Measurements from ENCODE around the gene NGLY1.

The NGLY1 gene

DNA sequence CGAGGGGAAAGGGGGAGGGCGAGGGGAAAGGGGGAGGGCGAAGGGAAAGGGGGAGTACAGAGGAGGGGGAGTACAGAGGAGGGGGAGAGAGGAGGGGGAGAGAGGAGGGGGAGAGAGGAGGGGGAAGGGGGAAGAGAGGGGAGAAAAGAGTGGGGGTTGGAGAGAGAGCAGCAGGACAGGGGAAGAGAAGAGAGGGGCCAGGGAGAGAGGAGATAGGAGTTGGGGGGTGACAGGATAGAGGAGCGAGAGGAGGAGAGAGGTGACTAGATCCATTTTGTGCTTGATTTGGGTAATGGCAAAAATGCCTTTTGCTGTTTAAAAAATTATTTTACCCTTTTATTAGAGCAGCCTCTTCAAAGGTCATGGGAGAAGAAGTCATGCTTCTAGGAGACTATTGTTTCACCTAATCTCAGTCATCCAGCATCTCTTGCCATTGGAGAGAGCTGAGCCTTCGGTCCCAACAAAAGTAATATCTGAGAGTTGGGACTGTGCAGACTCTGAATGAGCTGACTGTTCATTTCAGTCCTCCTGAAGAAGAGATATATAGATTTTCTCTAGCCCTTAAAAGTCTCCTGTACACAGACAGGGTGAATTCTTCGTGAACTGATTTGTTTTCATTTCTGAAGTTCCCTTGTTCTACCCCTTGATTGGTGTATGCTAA is 103.5 kb downstream of the NGLY1 start:
- H3K4me3 ChIP-seq (ENCODE audit: low read depth, low read length) = no peak overlapping the region
- TF ChIP-seq, protein P1, sequence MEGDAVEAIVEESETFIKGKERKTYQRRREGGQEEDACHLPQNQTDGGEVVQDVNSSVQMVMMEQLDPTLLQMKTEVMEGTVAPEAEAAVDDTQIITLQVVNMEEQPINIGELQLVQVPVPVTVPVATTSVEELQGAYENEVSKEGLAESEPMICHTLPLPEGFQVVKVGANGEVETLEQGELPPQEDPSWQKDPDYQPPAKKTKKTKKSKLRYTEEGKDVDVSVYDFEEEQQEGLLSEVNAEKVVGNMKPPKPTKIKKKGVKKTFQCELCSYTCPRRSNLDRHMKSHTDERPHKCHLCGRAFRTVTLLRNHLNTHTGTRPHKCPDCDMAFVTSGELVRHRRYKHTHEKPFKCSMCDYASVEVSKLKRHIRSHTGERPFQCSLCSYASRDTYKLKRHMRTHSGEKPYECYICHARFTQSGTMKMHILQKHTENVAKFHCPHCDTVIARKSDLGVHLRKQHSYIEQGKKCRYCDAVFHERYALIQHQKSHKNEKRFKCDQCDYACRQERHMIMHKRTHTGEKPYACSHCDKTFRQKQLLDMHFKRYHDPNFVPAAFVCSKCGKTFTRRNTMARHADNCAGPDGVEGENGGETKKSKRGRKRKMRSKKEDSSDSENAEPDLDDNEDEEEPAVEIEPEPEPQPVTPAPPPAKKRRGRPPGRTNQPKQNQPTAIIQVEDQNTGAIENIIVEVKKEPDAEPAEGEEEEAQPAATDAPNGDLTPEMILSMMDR (IDR thresholded peaks at IDR 0.05; ENCODE audit: borderline replicate concordance, insufficient read depth, low read depth, low read length) = no peak

DNA sequence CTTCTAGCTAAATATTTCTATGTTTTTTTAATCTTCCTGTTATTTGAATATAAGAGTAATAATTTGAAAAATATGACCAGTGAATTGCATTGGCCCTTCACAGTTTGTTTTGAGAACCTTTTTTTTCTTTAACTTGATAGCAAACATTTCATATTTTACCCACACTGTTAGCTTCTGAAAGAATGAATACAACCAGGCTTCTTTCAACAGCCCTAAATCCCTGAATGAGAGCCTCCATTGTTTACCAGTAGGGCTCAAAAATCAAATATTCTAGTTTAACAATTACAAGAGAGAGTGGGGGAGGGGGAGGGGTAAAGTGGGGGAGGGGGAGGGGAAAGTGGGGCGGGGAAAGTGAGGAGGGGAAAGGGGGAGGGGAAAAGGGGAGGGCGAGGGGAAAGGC is 104.1 kb downstream of the NGLY1 start:
- TF ChIP-seq, protein P1 (IDR thresholded peaks at IDR 0.05; ENCODE audit: borderline replicate concordance, insufficient read depth, low read depth, low read length) = no peak
- no peak overlapping the region for H3K4me3 ChIP-seq (ENCODE audit: low read depth, low read length)

DNA sequence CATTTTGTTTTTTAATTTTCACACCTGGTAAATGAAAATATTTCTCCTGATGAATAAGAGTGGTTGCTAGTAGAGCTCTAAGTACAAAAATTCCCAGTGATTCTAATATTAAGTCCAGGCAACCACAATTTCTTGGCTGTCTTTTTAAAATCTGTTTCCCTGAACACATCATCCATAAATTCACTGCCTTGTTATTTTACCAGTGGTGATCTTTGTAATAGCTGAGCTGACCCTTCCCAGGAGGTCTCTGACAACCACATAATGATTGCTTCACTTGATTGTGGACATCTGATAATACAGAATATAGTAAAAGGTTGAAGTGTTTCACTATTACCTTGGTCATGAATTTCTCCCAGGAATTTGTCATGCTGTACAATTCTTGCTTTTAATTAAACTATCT is 104.7 kb downstream of the NGLY1 start:
- H3K4me3 ChIP-seq (ENCODE audit: low read depth, low read length) = no peak overlapping the region

DNA sequence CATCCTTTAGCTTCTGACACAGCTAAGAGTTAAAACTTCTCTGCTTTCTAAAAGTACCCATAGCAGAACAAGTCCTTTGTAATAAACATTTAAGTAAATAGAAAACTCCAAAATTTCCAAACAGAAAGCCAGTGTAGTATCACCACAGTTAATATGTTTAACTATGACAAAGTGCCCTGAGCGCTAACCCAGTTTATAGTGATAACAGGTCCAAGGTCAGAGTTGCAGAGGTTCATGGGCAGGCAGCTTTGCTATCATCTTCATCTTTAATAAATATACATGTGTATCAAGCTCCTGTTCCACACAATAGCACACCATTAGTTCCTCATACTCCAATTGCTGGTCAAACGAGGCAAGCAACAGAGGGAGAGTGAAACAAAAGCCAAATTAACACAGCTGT is 106.1 kb downstream of the NGLY1 start:
- TF ChIP-seq, protein P1 (IDR thresholded peaks at IDR 0.05; ENCODE audit: borderline replicate concordance, insufficient read depth, low read depth, low read length) = no peak
- H3K4me3 ChIP-seq (ENCODE audit: low read depth, low read length) = no peak overlapping the region

More for the DNA sequence above, 104.7 kb downstream of the NGLY1 start:
- TF ChIP-seq, protein P1 (IDR thresholded peaks at IDR 0.05; ENCODE audit: borderline replicate concordance, insufficient read depth, low read depth, low read length) = no peak

DNA sequence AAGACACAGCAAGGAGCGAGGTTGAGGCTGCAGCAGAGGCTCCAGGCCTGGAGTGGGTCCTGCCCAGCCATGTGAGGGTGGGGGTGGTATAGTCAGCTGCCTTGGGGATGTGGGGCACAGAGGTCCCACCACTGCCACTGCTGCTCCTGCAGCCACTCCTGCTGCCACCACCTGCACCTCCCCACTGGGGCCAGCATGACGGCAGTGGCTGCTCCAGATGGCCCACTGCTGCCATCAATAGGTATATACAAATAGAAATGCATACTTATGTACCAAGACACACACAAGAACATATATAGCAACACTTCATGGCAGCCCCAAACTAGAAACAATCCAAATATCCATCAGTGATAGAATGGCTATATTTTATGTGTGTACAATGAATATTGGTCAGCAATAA is 108.6 kb downstream of the NGLY1 start:
- H3K4me3 ChIP-seq (ENCODE audit: low read depth, low read length) = no peak overlapping the region
- TF ChIP-seq, protein P1 (IDR thresholded peaks at IDR 0.05; ENCODE audit: borderline replicate concordance, insufficient read depth, low read depth, low read length) = no peak

DNA sequence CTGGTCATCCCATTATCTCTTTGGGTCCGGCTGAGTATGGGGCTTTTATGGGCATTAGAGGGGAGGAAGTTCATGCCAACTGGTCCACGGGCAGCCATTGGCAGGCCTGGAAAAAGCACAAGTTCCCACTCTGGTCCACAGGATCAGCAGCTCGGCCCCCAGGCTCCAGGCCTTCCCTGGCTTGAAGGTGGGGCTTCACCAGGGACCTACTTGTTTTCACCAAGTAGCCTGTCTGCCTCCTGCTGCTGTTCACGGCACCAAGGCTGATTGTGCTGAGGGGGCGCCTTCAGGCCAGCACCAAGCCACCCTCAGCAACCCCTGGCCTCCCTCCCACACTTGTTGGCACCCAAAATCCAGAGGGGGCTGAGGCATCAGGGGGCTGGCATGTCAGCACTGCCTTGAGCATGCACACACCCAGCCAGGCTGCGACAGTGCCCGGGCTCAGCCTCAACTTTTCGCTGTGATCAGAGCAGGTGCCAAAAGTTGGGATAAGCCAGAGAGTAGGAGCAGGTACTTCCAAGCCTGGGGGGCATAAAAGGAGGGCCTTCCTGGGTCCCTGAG is 109.4 kb downstream of the NGLY1 start:
- TF ChIP-seq, protein P1 (IDR thresholded peaks at IDR 0.05; ENCODE audit: borderline replicate concordance, insufficient read depth, low read depth, low read length) = no peak
- no peak overlapping the region for H3K4me3 ChIP-seq (ENCODE audit: low read depth, low read length)
